Caco-2 (cell line): ENCODE data around the gene HOXA7. TPM values are rescaled to one million over a fixed set of nuclear protein-coding genes. Genes with fewer than 3 reads are reported as not detected.
A peak's percentile ranks its signal among the peaks of the same experiment; 100 is the strongest.

Experiments
- BruUV-seq: library from RNA; stranded (reverse); fragments of 400-500 nt; replicated peaks from 2 replicates; lab custom pipeline; 2021; lab: Mats Ljungman, UMichigan
- CTCF ChIA-PET: fragments of 300-600 bp; sonication (Branson Sonifier 250); formaldehyde crosslinking; loops from one replicate; lab custom pipeline; 2022; ENCODE audit warnings: antibody characterized with exemption; lab: Charles Lee
- POLR2A ChIA-PET: fragments of 300-600 bp; sonication (Branson Sonifier 250); formaldehyde crosslinking; loops from one replicate; lab custom pipeline; 2022; ENCODE audit warnings: antibody characterized with exemption; lab: Charles Lee
- DNase-seq, 2 experiments: peaks; one replicate each; pipeline versions ENCODE4 v3.0.0 to v3.0.0-alpha.2; 2020 to 2022
- H3K27me3 ChIP-seq: replicated peaks from 2 replicates; pipeline ENCODE4 v1.6.0; 2011; ENCODE audit warnings: low read length; ENCODE audit not compliant: control insufficient read depth, insufficient read depth
- H3K36me3 ChIP-seq: 2 replicates; pipeline ENCODE4 v1.5.1; 2011; ENCODE audit warnings: low read length; ENCODE audit not compliant: control insufficient read depth, insufficient read depth
- H3K4me1 ChIP-seq: fragments of 250-450 bp; sonication (Bioruptor Pico); 2 replicates; pipeline ENCODE4 v1.5.1; 2020; ENCODE audit warnings: mild to moderate bottlenecking
- H3K4me3 ChIP-seq: 2 replicates; pipeline ENCODE4 v1.5.1; 2011; ENCODE audit warnings: low read depth, mild to moderate bottlenecking, control low read depth, low read length
- H3K9me3 ChIP-seq: fragments of 250-450 bp; sonication (Bioruptor Pico); 2 replicates; pipeline ENCODE4 v1.5.1; 2020; ENCODE audit warnings: mild to moderate bottlenecking, moderate library complexity
- H3K27ac Mint-ChIP-seq: one replicate; pipeline ENCODE4 v1.8.0; 2022; ENCODE audit warnings: mixed read lengths; ENCODE audit not compliant: unreplicated experiment
- H3K27me3 Mint-ChIP-seq: one replicate; pipeline ENCODE4 v1.8.0; 2022; ENCODE audit warnings: mixed read lengths; ENCODE audit not compliant: insufficient read depth, unreplicated experiment
- H3K36me3 Mint-ChIP-seq: one replicate; pipeline ENCODE4 v1.8.0; 2022; ENCODE audit warnings: mild to moderate bottlenecking, mixed read lengths; ENCODE audit not compliant: insufficient read depth, unreplicated experiment
- H3K4me1 Mint-ChIP-seq: one replicate; pipeline ENCODE4 v1.8.0; 2022; ENCODE audit warnings: low read depth, mixed read lengths; ENCODE audit not compliant: unreplicated experiment
- H3K4me3 Mint-ChIP-seq: one replicate; pipeline ENCODE4 v1.8.0; 2022; ENCODE audit warnings: mild to moderate bottlenecking, moderate library complexity, mixed read lengths; ENCODE audit not compliant: unreplicated experiment
- H3K9me3 Mint-ChIP-seq: one replicate; pipeline ENCODE4 v1.8.0; 2022; ENCODE audit warnings: mixed read lengths; ENCODE audit not compliant: unreplicated experiment
- CTCF ChIP-seq, 2 experiments: fragments of 200-600 bp in 1 of 2; IDR thresholded peaks; 1 replicate in 1 of 2; 2 replicates in 1 of 2; pipeline versions ENCODE4 v1.5.1 to v1.8.0; 2011 to 2022; ENCODE audit warnings: antibody characterized with exemption in 1 of 2, control low read depth in 1 of 2, inconsistent platforms in 1 of 2, low read depth in 1 of 2, low read length in 1 of 2, mild to moderate bottlenecking in 1 of 2, moderate library complexity in 1 of 2; ENCODE audit not compliant: insufficient read depth in 1 of 2, severe bottlenecking in 1 of 2, unreplicated experiment in 1 of 2
- intact Hi-C: fragments of 100-400 bp; cut with micrococcal nuclease; formaldehyde crosslinking; loops from one replicate; pipeline ENCODE4 v1.10.0; 2022; ENCODE audit not compliant: unreplicated experiment
- total RNA-seq: library from RNA; stranded (reverse); gene quantifications from 2 replicates; pipeline ENCODE4 v1.2.3, GENCODE V29; 2022

Gene HOXA7
- total RNA-seq, 1 experiment from 2014 or later: 19.9 TPM

- TF ChIP-seq CTCF (IDR thresholded peaks at IDR 0.05; ENCODE audit: insufficient read depth in 1 of 2, low read depth in 1 of 2, low read length in 1 of 2, severe bottlenecking in 1 of 2, unreplicated experiment in 1 of 2): no peak
- Histone ChIP-seq H3K27me3 (peaks cover 5% of the 10 kb centered on the region), H3K36me3 (no peaks in the 10 kb centered on the region), H3K4me1 (peaks cover 14% of the 10 kb centered on the region), H3K4me3 (no peak overlapping the region), H3K9me3 (no peaks in the 10 kb centered on the region)
- peak overlapping the region; percentile 71 for H3K4me3 Mint-ChIP-seq
- ChIA-PET CTCF (interaction anchor here (1.2 kb wide), 1 partner anchor 14 kb away, joined by 5 read pairs; no protein-coding TSS in a partner anchor), POLR2A (no interaction called here)
- no TSS peak for BruUV-seq
- H3K27me3 Mint-ChIP-seq: peaks cover 8% of the 10 kb centered on the region
- H3K9me3 Mint-ChIP-seq: no peaks in the 10 kb centered on the region
- H3K4me1 Mint-ChIP-seq: peaks cover 7% of the 10 kb centered on the region
- H3K36me3 Mint-ChIP-seq: peaks cover 6% of the 10 kb centered on the region
- intact Hi-C loops: no loop called here
- H3K27ac Mint-ChIP-seq: no peak overlapping the region
- peak in 1 of 2 experiments; percentile 23 for DNase-seq
These were observed 25.9 kb upstream of the HOXA7 start for GRCh38 chr7:27182285-27182841.

GRCh38 chr7:27181795-27182275 is 25.4 kb upstream of the HOXA7 start:
- intact Hi-C loops: no loop called here
- no TSS peak for BruUV-seq
- H3K9me3 Mint-ChIP-seq: no peaks in the 10 kb centered on the region
- H3K4me3 Mint-ChIP-seq: no peak overlapping the region
- peaks cover 8% of the 10 kb centered on the region for H3K27me3 Mint-ChIP-seq
- ChIA-PET CTCF (interaction anchor here (0.5 kb wide), 1 partner anchor 48 kb away, joined by 3 read pairs; no protein-coding TSS in a partner anchor), POLR2A (no interaction called here)
- peaks cover 6% of the 10 kb centered on the region for H3K36me3 Mint-ChIP-seq
- Histone ChIP-seq H3K4me3 (no peak overlapping the region), H3K27me3 (peaks cover 5% of the 10 kb centered on the region), H3K9me3 (no peaks in the 10 kb centered on the region), H3K36me3 (no peaks in the 10 kb centered on the region), H3K4me1 (peaks cover 14% of the 10 kb centered on the region)
- H3K27ac Mint-ChIP-seq: no peak overlapping the region
- H3K4me1 Mint-ChIP-seq: peaks cover 7% of the 10 kb centered on the region
- TF ChIP-seq CTCF (IDR thresholded peaks at IDR 0.05; ENCODE audit: insufficient read depth in 1 of 2, low read depth in 1 of 2, low read length in 1 of 2, severe bottlenecking in 1 of 2, unreplicated experiment in 1 of 2): no peak
- DNase-seq: peak in 1 of 2 experiments; percentile 24

- no peak for TF ChIP-seq CTCF (IDR thresholded peaks at IDR 0.05; ENCODE audit: insufficient read depth in 1 of 2, low read depth in 1 of 2, low read length in 1 of 2, severe bottlenecking in 1 of 2, unreplicated experiment in 1 of 2)
- intact Hi-C loops: no loop called here
- ChIA-PET POLR2A (no interaction called here), CTCF (interaction anchor here (0.5 to 1.7 kb wide), 13 partner anchors 11 to 1230 kb away, joined by 3 to 13 read pairs (median 3); partner anchors contain the start of genes HOXA13, HOXA7, HOXA9 and TAX1BP1)
- Histone ChIP-seq H3K36me3 (no peaks in the 10 kb centered on the region), H3K4me3 (no peak overlapping the region), H3K4me1 (peaks cover 14% of the 10 kb centered on the region), H3K27me3 (peaks cover 5% of the 10 kb centered on the region), H3K9me3 (no peaks in the 10 kb centered on the region)
- Mint-ChIP-seq H3K27ac (no peak overlapping the region), H3K9me3 (no peaks in the 10 kb centered on the region), H3K27me3 (peaks cover 5% of the 10 kb centered on the region), H3K36me3 (peaks cover 6% of the 10 kb centered on the region), H3K4me1 (peaks cover 7% of the 10 kb centered on the region), H3K4me3 (peak overlapping the region; percentile 74)
- BruUV-seq: no TSS peak
- DNase-seq: peak in 1 of 2 experiments; percentile 38
These were observed 24.3 kb upstream of the HOXA7 start for GRCh38 chr7:27180431-27181420.
